Stimulated activated CD4-positive, alpha-beta T cell treated with anti-CD3 and anti-CD28 coated beads, Interleukin-2, amount 100 ng/mL, for 24 hours (primary cell): ENCODE measurements around the gene SYT7.
"Not testable (repeated sequence)": the region's sequence is repeated elsewhere in the genome, so short reads cannot be mapped to it uniquely, and the experiment has no call there.

ENCODE experiments used
- DNase-seq, 2 donors: peaks; one replicate each; pipeline ENCODE4 v3.0.0-alpha.2; 2020

The SYT7 gene

GRCh38 chr11:61491736-61492395 lies 89.0 kb downstream of the SYT7 start:
- no peak for DNase-seq

GRCh38 chr11:61489833-61490721 lies 90.8 kb downstream of the SYT7 start:
- no peak for DNase-seq

GRCh38 chr11:61488651-61489291 lies 92.1 kb downstream of the SYT7 start:
- DNase-seq = no peak

- DNase-seq = no peak
Observed at GRCh38 chr11:61487342-61488025, 93.4 kb downstream of the SYT7 start.

- no peak for DNase-seq
Observed at GRCh38 chr11:61486779-61487178, 94.1 kb downstream of the SYT7 start.

DNA sequence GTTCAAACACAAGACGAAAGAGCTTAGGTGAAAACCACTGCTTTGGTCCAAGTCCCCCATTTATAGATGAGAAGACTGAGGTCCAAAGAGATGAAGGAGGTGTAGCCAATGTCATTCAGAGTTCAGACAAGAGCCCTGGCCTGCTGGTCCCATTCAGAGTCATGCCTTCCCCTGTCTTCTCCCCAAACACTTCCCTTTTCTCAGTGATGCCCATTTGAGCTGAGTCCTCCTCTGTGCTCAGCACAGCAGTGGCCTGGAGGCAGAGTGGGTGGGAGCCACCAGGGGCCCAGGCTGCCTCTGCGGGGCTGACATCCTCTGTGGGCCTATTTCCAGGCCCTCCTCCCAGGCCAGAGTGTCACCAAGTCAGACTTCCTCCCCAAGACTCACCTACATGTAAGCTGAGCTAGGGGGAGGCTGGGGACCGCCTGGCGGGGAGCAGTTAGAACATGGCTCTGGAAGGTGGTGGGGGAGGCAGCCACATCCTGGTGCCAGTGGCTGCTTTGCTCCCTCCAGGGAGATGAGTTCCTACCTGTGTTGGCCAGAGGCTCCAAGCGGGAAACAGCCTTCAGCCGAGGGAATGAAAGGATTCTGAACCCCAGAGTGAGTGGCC lies 94.8 kb downstream of the SYT7 start:
- DNase-seq = no peak

- no peak for DNase-seq
Observed at GRCh38 chr11:61485080-61485479, 95.8 kb downstream of the SYT7 start.

GRCh38 chr11:61484541-61484940 lies 96.3 kb downstream of the SYT7 start:
- DNase-seq = no peak

- DNase-seq = peak; percentile 27 to 44
Observed at GRCh38 chr11:61482513-61482912, 98.4 kb downstream of the SYT7 start.

DNA sequence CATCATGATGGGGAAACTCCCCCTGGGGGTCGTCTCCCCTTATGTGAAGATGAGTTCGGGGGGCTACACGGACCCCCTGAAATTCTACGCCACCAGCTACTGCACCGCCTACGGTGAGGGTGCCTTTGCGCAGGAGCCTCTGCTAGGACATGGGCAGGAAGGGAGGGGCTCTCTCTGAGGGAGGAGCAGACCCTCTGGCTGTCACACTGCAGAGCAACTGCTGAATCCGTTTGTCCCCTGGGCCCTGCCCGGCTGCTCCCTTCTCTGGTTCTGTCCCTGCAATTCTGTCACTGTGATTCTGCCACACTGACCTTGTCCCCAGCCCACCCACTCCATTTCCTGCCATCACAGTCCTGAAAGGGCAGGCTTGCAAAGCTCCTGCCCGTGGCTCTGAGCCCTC lies 99.1 kb downstream of the SYT7 start:
- DNase-seq = no peak

DNA sequence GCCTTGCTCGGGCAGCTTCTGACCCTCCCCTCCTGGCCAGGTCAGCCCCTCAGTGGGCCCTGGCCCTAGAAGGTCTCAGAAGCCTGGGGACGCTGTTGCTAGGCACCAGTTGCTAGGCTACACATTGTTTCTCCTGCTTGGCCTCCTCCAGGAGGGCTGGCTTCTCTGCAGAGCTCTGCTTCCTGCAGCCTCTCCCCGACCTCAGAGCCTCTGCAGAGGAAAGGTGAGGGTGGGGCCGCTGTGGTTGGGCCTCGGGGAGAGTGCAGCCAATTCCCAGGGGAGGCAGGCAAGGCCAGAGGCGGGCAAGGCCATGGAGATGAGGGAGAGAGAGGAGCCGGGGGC lies 99.9 kb downstream of the SYT7 start:
- DNase-seq = no peak

DNA sequence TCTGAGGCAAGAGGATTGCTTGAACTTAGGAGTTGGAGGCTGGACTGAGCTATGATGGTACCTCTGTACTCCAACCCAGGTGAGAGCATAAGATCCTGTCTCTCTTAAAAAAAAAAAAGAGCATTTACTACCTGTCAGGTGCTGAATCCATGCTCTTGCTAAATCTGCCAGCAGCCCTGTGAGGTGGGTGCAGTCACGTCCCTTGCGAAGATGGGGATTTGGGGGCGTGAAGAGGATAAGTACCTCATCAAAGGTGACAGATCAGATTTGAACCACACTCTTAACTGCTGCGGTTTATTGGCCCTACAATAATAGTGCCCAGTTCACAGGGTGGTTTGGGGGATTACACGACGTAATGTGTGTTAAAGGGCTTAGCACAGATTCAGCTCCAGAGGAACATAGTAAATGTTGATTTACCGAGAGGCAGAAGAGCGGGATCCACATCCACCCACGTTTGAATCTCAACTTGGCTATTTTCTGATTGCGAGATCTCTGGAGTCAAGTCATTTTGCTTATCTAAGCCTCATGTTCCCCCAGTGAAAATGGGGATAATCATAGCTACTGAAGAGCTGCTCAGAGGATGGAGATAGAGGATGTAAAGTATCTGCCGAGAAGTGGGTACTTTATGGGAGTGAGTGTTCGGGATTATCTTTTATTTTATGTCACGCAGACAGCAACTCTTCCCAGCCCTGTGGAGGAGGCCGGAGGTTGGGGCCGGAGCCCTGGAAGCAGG lies 100.4 kb downstream of the SYT7 start:
- no peak for DNase-seq

DNA sequence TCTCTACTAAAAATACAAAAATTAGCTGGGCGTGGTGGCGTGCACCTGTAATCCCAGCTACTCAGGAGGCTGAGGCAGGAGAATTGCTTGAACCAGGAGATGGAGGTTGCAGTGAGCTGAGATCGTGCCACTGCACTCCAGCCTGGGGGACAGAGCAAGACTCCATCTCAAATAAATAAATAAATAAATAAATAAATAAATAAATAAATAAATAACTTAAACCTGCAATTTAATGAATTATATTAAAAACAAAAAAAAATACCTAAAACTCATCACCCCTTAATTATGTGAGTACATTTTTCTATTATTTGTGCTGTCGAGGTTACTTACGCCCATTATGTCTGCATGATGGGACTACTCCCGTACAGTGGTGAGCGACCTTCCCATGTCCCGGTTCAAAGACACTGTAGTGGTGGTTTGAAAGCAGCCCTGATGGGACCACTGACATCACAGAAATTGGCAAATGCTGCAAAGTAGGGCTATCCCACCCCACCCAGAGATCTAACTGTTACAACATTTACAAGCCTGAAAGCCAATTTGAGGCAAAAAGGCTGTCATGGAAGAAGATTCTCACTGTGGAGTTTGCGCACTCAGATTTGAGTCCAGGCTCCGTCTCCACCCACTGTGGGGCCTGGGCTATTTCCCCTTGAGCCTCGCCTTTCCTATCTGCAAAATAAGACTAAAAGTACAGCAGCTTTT lies 101.4 kb downstream of the SYT7 start:
- not testable (repeated sequence) for DNase-seq

DNA sequence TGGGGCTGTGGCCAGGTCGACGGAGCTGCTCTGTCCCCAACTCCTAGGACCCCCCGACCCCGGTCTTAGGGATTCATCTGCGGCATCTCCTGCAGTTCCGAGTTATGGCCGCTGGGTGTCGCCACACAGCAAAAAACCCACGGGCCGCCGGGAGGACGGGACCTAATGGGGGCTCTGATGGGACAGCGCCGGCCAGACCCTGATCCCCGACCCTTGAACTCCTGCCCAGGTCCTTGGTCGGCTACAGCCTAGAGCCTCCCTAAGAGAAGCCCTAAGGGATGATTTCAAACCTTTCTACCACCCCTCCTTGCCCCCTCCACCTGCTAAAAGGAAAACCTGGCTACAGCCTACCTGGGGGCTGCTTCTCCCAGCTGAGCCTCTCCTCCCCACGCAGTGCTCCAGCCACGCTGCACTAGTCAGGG lies 103.1 kb downstream of the SYT7 start:
- DNase-seq = peak; percentile 62 to 66

DNA sequence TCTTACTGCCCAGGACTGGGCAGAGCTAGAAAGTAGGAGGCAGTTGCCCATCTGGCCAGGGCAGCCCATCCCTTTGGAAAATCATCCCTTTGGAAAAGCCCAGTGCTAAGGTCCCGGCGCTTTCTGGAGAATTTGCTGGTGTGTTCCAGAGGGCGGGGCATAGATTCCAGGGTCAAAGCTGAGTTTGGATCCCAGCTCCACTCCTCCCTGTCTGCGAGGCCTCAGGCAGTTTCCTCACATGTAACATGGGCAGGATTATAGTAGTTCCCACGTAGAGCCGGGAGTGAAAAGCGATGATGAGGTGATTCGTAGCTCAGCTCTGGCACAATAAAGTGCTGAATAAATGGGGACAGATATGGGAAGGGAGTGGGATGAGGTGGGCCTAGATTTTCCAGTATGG lies 103.8 kb downstream of the SYT7 start:
- DNase-seq = no peak

DNA sequence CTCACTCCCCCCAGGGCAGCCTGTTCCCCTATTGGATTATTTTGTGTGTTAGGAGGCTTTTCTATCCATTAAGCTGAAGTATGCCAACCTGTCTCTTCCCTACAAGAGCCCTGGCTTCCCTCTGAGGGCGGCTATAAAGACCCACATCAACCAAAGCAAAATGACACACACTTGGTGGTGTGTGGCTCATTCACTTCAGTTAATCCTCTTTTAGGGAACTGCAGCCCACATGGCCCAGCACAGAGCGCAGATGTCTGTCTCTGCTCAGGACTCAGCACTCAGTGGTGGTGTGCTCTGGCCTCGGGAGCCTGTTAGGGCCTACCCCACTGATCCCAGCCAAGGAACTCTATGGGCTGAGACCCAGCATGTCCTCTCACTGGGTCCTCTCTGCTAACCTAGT lies 104.5 kb downstream of the SYT7 start:
- DNase-seq = no peak

DNA sequence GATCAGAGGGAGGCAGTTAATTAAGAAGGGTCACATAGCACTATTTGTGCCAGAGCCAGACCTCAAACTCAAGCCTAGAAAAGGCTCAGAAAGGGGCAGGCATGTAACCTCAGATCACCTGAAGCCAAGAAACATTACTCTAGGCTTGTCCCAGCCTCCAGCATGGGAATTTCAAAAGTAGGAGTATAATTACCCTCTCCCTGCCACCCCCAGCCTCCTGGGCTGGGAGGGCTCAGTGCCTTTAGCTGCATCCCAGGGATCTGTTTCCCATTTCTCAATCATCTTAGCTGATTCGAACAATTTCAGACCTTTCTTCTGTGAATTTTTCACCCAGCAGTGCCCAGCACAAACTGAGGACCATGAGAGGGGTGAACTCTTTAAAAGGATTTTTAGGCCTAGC lies 105.4 kb downstream of the SYT7 start:
- no peak for DNase-seq

GRCh38 chr11:61474013-61474643 lies 106.7 kb downstream of the SYT7 start:
- no peak for DNase-seq

GRCh38 chr11:61473370-61474012 lies 107.4 kb downstream of the SYT7 start:
- no peak for DNase-seq

- no peak for DNase-seq
Observed at GRCh38 chr11:61472868-61473267, 108.0 kb downstream of the SYT7 start.

GRCh38 chr11:61472282-61472681 lies 108.6 kb downstream of the SYT7 start:
- no peak for DNase-seq
